Fibroblast of lung (primary cell): Measurements from ENCODE around the gene ITSN1. TPM values are rescaled to one million over a fixed set of nuclear protein-coding genes. Genes with fewer than 3 reads are reported as not detected.

Source experiments
- DNase-seq, 2 donors: peaks; one replicate each; pipeline versions ENCODE4 v3.0.0 to v3.0.0-alpha.2; 2010; ENCODE audit warnings: low read depth in 2 of 2
- H2AFZ ChIP-seq: 2 replicates; pipeline ENCODE4 v1.5.1; 2012; ENCODE audit warnings: low read length, control low read depth, inconsistent platforms
- H3K27ac ChIP-seq: 2 replicates; pipeline ENCODE4 v1.5.1; 2011; ENCODE audit warnings: low read length, control low read depth; ENCODE audit not compliant: insufficient read depth
- H3K27me3 ChIP-seq: 2 replicates; pipeline ENCODE4 v1.5.1; 2011; ENCODE audit warnings: mild to moderate bottlenecking, low read length; ENCODE audit not compliant: control insufficient read depth, insufficient read depth
- H3K36me3 ChIP-seq: 2 replicates; pipeline ENCODE4 v1.5.1; 2011; ENCODE audit warnings: low read length; ENCODE audit not compliant: control insufficient read depth, insufficient read depth
- H3K4me1 ChIP-seq: 2 replicates; pipeline ENCODE4 v1.5.1; 2011; ENCODE audit warnings: low read length; ENCODE audit not compliant: control insufficient read depth, insufficient read depth; ENCODE audit errors: extremely low read depth
- H3K4me2 ChIP-seq: 2 replicates; pipeline ENCODE4 v1.5.1; 2011; ENCODE audit warnings: low read length, control low read depth; ENCODE audit not compliant: insufficient read depth; ENCODE audit errors: extremely low read depth
- H3K4me3 ChIP-seq, 4 experiments: fragments of 200-600 bp in 1 of 4; sonication (generic) in 1 of 4; replicated peaks in 1 of 4; 2 replicates each; pipeline ENCODE4 v1.5.1; 2011 to 2016; ENCODE audit warnings: low read length in 4 of 4, low read depth in 3 of 4, mild to moderate bottlenecking in 3 of 4, control low read depth in 2 of 4, inconsistent platforms in 1 of 4, mixed read lengths in 1 of 4; ENCODE audit not compliant: insufficient read depth in 1 of 4; ENCODE audit errors: control extremely low read depth in 1 of 4
- H3K79me2 ChIP-seq: 2 replicates; pipeline ENCODE4 v1.5.1; 2012; ENCODE audit warnings: mild to moderate bottlenecking, low read length, inconsistent platforms; ENCODE audit not compliant: control insufficient read depth, insufficient read depth
- H3K9ac ChIP-seq: 2 replicates; pipeline ENCODE4 v1.5.1; 2011; ENCODE audit warnings: mild to moderate bottlenecking, low read length, control low read depth; ENCODE audit not compliant: insufficient read depth
- H3K9me3 ChIP-seq: 2 replicates; pipeline ENCODE4 v1.5.1; 2012; ENCODE audit warnings: low read depth, low read length; ENCODE audit not compliant: control insufficient read depth, insufficient read depth
- H4K20me1 ChIP-seq: 2 replicates; pipeline ENCODE4 v1.5.1; 2011; ENCODE audit warnings: low read length; ENCODE audit not compliant: control insufficient read depth, insufficient read depth; ENCODE audit errors: extremely low read depth
- EZH2 ChIP-seq: IDR thresholded peaks from 2 replicates; pipeline ENCODE4 v1.5.1; 2012; ENCODE audit warnings: low read length, control low read depth, mild to moderate bottlenecking; ENCODE audit errors: missing control alignments
- polyA plus RNA-seq, 2 donors: library from polyadenylated mRNA; depleted of rRNA in 1 of 2; stranded (reverse) in 1 of 2; unstranded in 1 of 2; fragments of >200 nt; gene quantifications; 2 replicates each; pipeline ENCODE4 v1.2.1, GENCODE V29; 2011 to 2012; ENCODE audit warnings: missing spikeins in 1 of 2
- total RNA-seq: library from RNA; depleted of rRNA; stranded (reverse); fragments of >200 nt; gene quantifications from 2 replicates; pipeline ENCODE4 v1.2.1, GENCODE V29; 2014
- TF ChIP-seq, protein P1 (sequence below), 2 donors: IDR thresholded peaks in 1 of 2; conservative IDR thresholded peaks in 1 of 2; 1 replicate in 1 of 2; 2 replicates in 1 of 2; pipeline ENCODE4 v1.5.1; 2011 to 2012; ENCODE audit warnings: low read length in 2 of 2, control low read depth in 1 of 2, inconsistent platforms in 1 of 2, low read depth in 1 of 2, mild to moderate bottlenecking in 1 of 2

ITSN1 gene
- total and polyA plus RNA-seq, 2 donors (not counting 1 experiment from before 2014, with no cell fraction given), result 34.7 to 63.1 TPM

GRCh38 chr21:33914188-33914587 lies 271.9 kb downstream of the ITSN1 start:
- Histone ChIP-seq H3K4me1 (peaks cover 3% of the 10 kb centered on the region), H3K4me2 (peak overlapping the region; percentile 96), H3K9ac (no peak overlapping the region), H3K27me3 (no peaks in the 10 kb centered on the region), H3K36me3 (peaks cover 12% of the 10 kb centered on the region), H3K79me2 (peaks cover 20% of the 10 kb centered on the region), H3K27ac (no peak overlapping the region), H2AFZ (no peak overlapping the region), H3K9me3 (no peaks in the 10 kb centered on the region), H4K20me1 (peaks cover 2% of the 10 kb centered on the region), H3K4me3 (peak overlapping the region; percentile 85 to 99 (median 94))
- TF ChIP-seq EZH2, result no peak
- TF ChIP-seq, protein P1, sequence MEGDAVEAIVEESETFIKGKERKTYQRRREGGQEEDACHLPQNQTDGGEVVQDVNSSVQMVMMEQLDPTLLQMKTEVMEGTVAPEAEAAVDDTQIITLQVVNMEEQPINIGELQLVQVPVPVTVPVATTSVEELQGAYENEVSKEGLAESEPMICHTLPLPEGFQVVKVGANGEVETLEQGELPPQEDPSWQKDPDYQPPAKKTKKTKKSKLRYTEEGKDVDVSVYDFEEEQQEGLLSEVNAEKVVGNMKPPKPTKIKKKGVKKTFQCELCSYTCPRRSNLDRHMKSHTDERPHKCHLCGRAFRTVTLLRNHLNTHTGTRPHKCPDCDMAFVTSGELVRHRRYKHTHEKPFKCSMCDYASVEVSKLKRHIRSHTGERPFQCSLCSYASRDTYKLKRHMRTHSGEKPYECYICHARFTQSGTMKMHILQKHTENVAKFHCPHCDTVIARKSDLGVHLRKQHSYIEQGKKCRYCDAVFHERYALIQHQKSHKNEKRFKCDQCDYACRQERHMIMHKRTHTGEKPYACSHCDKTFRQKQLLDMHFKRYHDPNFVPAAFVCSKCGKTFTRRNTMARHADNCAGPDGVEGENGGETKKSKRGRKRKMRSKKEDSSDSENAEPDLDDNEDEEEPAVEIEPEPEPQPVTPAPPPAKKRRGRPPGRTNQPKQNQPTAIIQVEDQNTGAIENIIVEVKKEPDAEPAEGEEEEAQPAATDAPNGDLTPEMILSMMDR (conservative IDR thresholded peaks at IDR 0.05 in 1 of 2, IDR thresholded peaks at IDR 0.05 in 1 of 2; ENCODE audit: low read depth in 1 of 2, low read length in 2 of 2), result no peak
- peak in 1 of 2 donors; percentile 57 for DNase-seq

- H4K20me1 ChIP-seq, result no peaks in the 10 kb centered on the region
- TF ChIP-seq, protein P1 (conservative IDR thresholded peaks at IDR 0.05 in 1 of 2, IDR thresholded peaks at IDR 0.05 in 1 of 2; ENCODE audit: low read depth in 1 of 2, low read length in 2 of 2), result no peak
- TF ChIP-seq EZH2, result no peak
- peaks cover 3% of the 10 kb centered on the region for H3K4me1 ChIP-seq
- peaks cover 5% of the 10 kb centered on the region for H3K36me3 ChIP-seq
- no peaks in the 10 kb centered on the region for H3K9me3 ChIP-seq
- H3K4me2 ChIP-seq, result peak within 1 kb of the TSS; percentile 96
- H3K4me3 ChIP-seq, result peak within 1 kb of the TSS; percentile 85 to 99 (median 94)
- H3K27ac ChIP-seq, result peak within 1 kb of the TSS; percentile 89
- H2AFZ ChIP-seq, result peak within 1 kb of the TSS; percentile 99
- no peaks in the 10 kb centered on the region for H3K27me3 ChIP-seq
- H3K9ac ChIP-seq, result peak within 1 kb of the TSS; percentile 85
- H3K79me2 ChIP-seq, result peaks cover 20% of the 10 kb centered on the region
- peak; percentile 97 to 98 for DNase-seq
Observed at GRCh38 chr21:33915368-33916199, 273.3 kb downstream of the ITSN1 start, which contains the start of gene ATP5PO. Gene ATP5PO, minus strand, starts transcription at chr21:33915804. Its CDS starts 41 bp downstream, at chr21:33915763.

DNA sequence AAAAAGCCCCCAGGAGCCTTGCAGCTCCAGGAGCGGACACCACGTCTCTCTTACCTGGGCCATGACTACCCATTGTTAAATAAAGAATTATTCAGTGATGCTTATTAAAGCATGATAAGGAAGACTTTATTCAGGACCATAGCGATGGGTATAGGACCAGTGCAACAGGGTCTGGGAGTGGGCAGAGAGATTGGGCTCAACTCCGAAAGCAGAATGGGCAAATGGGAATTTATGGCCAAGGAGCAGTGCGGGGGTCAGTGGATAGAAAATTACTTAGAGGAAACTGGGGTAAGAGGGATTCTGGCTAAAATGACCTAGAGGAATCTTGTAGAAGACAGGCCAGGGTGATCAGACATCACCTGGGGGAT lies 273.9 kb downstream of the ITSN1 start:
- Histone ChIP-seq H4K20me1 (no peaks in the 10 kb centered on the region), H3K36me3 (peaks cover 5% of the 10 kb centered on the region), H3K9ac (no peak overlapping the region), H3K27ac (peak overlapping the region; percentile 1), H3K27me3 (no peaks in the 10 kb centered on the region), H3K4me3 (peak overlapping the region; percentile 85 to 99 (median 94)), H2AFZ (peak overlapping the region; percentile 84), H3K79me2 (peaks cover 20% of the 10 kb centered on the region), H3K4me2 (peak overlapping the region; percentile 64), H3K9me3 (no peaks in the 10 kb centered on the region), H3K4me1 (peaks cover 3% of the 10 kb centered on the region)
- TF ChIP-seq EZH2, result no peak
- TF ChIP-seq, protein P1 (conservative IDR thresholded peaks at IDR 0.05 in 1 of 2, IDR thresholded peaks at IDR 0.05 in 1 of 2; ENCODE audit: low read depth in 1 of 2, low read length in 2 of 2), result no peak
- no peak for DNase-seq
